Hypothalamus (tissue), 51 donors: Measurements from ENCODE around the gene TAS1R2.
A peak's percentile ranks its signal among the peaks of the same experiment; 100 is the strongest.

ENCODE experiments used
- DNase-seq, 51 donors: peaks; one replicate each; lab custom pipeline; 2025; lab: John Stamatoyannopoulos, UW

The TAS1R2 gene

DNA sequence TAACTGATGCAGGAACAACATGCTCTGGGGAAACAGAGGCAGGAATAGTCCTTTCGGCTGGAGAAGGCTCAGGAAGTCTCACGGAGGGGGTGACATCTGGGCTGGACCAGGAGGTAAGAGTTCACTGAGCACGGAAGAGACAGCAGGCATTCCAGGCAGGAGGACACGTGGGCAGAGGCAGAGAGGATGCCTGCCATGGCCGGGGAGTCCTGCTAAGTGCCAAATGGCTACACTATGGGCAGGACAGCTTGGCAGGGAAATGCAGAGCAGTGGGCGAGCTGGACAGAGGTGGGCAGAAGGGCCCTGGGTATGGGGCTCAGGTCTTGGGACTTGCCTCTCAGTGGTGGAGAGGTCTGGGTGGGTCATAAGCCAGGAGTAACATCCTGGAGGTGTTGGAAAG lies 25.3 kb upstream of the TAS1R2 start:
- DNase-seq: no peak

DNA sequence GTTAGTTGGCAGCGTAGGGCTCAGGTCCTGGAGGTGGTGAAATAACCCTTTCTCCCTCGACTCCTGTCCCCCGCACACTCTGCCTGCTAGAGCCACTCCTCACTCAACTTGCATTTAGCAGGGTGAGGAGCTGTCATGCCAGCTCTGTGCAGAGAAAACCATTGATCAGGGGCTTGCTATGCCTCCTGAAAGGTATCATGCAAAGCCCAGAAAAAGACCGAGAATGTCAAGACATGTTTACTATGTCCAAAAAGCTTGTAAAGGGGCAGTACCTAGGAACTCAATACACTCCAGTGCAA lies 24.9 kb upstream of the TAS1R2 start:
- no peak for DNase-seq

DNA sequence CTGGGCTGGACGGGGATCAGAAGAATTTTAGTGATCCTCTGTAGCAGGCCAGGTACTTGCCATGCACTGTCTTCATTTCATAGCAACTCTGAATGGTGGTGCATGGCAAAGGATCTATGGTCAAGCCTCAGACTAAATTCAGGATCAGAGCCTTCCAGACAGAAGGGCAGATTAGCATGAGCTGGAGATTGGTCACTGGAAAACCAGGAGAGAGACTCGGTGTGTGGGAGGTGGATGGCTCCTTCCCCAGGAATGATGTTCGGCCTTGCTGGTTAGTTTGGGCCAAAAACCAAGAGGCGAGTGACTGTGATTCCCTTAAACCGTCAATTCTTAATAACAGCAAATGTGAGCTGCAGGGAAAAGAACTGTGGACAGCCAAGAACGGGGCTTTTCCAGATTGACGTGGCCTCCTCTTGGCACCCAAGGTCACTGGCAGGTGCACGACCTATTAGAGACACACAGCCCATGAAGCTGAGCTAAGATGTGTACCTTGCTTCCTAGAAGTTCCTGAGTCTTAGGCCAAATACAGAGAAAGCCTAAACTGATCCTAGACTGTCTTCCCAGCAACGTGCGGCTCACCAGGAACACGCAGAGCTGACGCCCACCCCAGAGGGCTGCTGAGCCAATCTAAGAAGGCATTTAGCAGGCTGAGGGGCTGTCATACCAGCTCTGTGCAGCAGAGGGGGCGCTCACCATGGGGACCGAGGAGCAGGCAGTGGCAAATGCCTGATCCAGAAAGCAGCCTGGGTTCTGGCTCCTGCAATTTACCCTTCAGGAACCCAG lies 24.4 kb upstream of the TAS1R2 start:
- DNase-seq: peak in 49 of 51 donors; percentile 10 to 85 (median 54)

DNA sequence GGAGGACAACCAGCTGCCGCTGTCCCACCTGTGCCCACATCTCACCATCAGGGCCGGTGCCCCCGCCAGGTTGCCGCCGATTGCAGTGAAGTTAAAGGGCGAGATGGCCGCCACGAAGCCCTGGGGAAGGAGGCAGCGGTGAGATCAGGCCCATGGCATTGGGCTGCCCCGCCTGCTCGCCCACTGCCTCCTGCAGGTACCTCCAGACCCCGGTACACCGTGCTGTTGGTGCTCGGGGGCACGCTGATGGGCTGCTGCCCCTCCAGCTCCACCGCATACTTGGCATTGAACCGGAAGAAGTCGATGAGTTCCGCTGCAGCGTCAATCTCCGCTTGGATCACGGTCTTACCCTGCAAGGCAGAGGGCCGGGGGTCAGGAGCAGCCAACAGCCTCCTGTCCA lies 23.6 kb upstream of the TAS1R2 start:
- DNase-seq: no peak

DNA sequence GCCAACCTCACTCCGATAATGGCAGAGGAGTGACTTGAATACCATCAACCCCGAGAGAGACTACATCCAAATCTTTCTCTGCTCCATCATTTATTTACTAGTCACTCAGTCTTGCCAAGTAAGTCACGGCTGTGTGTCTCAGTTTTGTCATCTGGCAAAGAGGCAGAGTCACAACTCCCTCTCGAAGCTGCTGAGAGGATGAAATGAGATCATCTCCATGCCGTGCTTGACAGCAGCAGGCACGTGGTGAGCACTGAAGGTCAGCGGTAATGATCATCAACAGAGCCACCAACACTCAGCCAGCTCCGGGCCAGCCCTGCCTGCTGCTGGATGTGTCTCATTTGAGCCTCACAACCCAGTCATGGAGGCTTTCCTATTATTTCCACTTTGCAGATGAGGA lies 23.0 kb upstream of the TAS1R2 start:
- DNase-seq: peak in 8 of 51 donors; percentile 7 to 64 (median 20)

DNA sequence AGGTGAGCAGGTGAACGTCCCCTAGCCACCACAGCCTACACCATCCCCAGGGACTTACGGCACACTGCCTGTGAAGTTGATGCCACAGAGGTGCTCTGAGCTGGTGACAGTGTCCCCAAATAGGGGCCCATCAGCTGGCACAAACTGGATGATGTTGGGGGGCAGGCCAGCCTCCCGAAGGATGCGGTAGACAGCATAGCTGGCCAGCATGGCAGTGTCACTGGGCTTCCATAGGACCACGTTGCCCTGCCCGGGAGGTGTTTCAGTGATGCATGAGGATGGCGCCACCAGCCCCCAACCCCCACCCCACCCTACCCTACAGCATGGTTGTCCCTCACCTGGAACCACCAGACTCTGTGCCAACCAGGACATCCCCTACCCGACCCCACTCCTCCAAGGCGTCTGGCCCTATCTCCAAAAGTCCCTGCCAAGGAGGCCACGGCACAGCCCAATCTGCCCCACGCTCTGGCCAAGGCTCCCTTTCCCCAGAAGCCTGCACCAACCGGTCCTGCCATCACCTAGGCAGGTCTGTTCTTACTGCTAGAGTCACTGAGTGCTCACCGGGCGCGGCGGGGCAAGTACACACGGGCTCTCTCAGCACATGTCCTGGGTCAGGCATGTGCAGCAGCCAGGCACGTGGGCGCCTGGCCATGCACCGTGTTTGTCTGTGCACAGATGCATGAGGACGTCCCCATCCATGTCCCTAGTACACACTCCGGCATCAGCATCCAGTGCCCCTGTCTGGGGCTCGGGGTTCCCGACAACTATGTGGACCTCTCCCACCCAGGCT lies 22.4 kb upstream of the TAS1R2 start:
- no peak for DNase-seq

DNA sequence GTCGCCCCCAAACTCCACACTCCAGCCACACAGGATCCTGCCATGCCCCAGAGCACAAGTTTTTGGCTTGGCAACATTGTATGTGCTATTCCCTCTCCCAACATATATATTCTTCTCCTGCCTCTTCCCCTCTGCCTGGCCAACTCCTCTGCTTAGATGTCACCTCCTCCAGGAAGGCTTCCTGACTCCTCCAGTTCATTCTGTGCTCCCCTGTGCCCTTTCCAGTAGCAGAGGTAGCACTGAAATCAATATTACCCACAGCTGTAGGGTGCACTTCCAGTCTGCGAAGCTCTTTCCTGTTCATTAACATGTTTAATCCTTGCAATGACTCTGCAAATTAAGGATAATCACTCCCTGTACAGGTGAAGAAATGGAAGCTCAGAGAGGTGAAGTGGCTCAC lies 21.7 kb upstream of the TAS1R2 start:
- DNase-seq: no peak

DNA sequence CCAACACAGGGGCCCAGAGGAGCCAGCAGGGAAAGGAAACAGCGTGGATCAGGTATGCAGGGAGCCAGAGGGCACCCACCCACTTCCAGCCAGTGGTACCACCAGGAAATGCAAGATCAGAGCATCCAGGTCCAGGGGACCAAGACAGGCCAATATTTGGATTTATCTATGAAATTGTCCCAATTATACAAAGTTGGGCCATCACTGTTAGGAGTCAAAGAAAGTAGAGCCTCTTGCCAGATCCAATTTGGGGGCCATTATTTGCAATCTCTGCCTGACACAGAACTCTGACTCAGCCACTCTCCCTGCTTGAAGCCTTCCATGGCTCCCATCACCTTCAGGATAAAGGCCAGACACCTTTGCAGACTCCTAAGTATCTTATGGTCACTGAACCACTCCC lies 21.1 kb upstream of the TAS1R2 start:
- DNase-seq: no peak

DNA sequence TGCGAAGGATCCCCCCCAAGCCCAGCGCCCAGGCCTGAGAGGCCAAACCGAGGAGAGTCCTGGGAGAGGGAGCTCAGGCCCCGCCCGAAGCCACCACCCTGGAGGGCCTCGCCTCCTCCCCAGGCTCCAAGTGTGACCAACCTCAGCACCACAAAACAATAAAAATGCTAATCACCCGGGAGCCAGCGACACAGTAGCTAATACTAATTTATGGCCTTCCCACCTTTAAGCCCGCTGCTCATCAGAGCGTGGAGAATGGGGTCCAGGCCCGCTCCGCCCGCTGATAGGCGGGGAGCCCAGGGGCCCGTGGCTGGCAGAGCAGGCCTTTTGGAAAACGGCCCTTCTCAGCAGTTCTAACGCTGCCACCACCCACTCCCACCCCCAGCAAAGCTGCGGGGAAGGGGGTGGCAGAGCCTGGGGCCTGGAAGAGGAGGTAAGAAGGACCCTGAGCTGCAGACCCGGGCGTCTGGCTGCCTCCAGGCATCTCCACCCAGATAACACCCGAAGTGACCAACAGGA lies 20.4 kb upstream of the TAS1R2 start:
- DNase-seq: no peak

DNA sequence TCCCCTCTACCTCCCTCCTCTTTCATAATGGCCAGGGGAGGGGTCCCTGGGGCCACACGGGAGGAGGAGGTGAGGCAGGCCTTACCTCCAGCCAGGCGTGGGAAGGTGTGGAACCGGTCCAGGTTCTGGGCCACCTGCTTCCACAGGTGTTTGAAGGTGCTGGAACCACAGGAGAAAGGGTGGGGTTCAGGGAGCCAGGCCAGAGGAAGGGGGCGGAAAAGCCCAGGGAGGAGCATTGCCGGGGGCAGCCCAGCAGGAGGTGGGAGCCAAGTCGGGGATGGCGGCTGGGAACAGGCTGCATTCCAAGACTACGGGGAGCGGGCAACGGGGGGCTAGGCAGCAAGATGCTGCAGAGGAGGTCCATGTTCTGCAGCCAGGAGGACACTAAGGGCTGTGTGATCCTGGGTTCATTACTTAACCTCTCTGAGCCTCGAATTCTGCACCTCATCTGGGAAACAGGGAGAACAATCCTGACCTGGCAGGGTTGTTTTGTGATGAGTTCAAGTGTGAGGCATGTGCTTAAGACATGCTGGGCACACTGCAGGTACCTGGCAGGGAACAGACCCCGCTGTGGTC lies 19.8 kb upstream of the TAS1R2 start:
- DNase-seq: no peak

DNA sequence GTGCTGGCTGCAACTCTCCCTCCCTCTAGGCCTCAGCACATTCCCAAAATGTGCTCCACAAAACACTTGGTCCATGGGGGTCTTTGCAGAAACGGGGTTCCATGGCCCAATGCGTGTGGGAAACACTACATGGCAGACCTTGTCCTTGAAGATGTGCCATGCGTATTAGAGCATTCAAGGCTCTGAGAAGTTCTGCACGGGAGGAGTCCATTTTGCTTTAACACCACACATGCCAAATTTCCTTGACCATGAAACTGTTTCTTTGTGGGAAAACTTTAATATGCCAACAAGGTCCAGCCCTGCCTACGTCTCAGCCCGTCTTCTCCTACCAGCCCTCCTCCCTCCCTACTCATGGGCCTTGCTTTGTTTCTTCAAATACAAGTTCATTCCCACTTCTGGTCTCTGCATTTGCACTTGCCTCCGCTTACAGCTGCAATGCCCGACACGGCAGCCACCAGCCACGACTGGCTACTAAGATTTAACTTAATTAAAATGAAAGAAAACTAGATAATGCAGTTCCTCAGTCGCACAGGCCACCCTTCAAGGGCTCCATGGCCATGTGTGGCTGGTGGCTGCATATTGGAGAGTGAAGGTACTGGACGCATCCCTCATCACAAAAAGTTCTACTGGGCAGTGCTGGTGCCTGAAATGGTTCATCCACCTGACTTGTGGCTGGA lies 19.2 kb upstream of the TAS1R2 start:
- DNase-seq: no peak

DNA sequence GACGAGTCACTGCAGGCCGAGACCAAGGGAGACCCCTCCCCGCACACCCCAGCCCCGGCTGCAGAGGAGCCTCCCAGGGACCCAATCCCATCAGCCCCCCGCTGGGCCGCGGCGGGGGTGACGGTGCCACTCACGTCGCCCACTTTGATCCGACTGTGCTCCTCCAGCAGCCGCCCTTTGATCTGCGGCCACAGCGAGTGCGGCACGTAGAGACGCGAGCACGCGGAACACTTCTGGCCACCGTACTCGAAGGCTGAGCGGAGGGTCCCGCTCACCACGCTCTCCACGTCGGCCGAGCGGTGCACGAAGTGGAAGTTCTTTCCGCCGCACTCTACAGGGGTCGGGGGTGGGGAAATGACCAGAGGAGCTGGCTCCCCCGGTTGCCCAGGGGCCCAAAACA lies 17.8 kb upstream of the TAS1R2 start:
- no peak for DNase-seq

DNA sequence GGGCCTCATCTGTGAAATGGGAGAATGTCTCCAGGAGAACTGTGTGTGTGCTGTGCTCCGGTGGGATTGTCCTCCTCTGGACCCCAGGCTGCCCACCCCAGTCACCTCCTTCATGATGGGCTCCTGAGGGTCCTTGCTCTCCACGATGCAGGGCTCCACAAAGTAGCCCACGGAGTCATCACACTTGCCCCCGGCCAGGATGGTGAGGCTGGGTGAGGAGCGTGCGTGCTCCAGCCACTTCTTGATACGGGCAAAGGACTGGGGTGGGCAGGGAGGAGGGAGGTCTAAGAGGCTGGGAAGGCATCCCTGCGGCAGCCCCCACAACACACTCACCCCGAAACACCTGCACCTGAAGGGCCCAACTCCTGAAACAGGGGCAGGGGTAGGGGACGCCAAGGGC lies 16.8 kb upstream of the TAS1R2 start:
- DNase-seq: no peak

DNA sequence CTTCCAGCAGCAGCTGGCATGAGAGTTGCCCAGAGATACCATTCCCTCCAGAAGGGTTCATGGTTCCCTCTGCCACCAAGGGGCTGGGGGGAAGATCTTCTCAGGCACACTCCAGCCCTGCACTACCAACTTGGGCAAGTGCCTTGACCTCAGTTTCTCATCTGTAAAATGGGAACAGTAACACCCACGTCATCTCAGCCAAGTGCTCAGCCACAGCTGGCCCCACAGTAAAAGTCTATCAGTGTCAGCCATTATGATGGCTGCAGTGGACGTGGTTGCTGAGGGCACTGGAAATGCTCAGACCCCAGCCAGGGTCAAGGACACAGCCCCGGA lies 16.3 kb upstream of the TAS1R2 start:
- DNase-seq: no peak

DNA sequence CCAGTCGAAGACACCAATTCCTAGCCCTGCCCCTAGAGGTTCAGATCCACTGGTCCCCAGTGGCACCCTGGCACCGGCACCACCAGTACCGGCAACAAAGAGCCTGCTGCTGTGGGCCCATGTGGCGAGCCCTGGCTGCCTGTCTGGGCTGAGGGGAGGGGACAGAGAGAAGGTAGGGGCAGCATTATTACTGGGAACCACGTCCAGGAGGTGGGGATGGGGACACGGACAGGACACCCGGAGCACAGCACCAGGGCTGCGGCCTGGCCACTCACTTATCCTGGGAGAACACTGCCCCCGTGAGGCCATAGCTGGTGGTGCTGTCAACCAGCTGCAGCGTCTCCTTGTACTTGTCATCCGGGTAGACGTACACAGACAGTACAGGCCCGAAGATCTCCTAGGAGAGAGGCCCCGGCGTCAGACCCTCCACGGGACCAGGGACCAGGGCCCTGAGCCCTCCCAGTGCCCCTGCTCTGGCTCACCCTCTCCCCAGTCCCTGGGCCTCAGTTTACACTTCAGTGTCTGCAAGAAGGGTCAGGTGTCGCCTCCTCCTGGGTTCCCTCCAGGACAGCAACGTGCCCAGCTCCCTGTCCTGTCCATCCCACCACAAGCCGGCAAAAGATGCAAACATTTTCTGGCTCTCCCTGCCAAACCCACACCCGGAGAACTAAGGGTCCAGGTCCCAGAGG lies 15.8 kb upstream of the TAS1R2 start:
- DNase-seq: peak in 49 of 51 donors; percentile 15 to 86 (median 57)

DNA sequence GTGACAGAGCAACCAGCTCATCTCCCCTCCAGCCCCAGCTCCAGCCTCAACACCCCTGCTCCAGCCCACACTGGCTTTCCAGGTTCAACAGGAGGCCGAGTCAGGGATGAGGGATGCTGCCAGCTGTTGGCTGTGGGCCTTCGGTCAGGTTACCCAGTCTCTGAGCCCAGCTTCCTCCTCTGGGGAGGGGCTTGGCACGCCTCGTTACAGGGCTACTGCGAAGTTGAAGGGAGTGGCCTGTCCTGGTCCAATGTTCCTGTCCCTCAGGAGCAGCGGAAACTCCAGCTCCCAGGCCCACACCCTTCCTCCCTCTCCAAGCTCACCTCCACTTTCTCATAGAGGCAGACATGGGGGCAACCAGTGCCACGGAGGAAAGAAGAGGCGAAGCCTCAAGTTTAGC lies 15.1 kb upstream of the TAS1R2 start:
- DNase-seq: no peak

DNA sequence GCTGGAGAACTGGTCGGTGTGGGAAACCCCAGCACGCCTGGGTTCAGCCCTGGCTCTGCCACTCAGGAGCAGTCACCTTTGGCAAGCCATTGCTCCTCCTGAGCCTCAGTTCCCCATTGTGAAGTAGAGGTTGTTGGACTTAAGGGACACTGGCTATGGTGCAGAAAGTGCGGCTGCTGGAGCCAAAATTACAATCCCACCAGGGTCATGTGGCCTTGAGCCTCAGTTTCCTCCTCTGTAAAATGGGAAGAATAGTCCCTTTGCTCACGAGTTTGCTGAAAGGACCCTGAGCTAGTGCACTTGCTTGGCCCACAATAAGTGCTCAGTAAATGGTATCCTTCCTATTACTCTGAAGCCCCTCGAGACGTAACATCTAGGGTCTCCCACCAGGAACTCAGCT lies 14.6 kb upstream of the TAS1R2 start:
- no peak for DNase-seq

DNA sequence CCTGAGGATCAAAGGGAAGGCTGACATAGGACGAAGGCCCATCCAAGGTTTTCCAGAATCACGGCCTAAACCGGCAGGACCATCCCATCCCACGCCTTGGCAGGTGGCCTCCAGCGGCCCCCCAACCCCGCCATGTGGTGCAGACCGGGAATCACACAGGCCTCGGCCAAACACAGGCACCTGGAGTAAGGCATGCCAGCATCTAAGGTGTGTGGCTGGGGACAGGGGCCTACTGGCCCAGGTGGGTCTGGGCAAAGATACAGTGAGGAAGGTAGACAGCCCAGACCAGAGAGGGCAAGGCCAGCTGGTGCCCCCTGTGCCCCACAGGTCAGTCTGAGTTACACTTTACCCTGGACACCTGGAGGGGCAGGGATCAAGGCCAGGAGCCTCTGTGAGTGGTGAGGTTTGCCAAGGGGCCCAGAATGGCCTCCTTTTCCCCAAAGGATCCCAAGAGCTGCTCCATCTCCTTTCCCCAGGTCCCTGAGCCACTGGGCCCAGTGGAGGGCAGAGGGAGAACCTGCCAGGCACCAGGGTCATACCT lies 12.7 kb upstream of the TAS1R2 start:
- DNase-seq: no peak

DNA sequence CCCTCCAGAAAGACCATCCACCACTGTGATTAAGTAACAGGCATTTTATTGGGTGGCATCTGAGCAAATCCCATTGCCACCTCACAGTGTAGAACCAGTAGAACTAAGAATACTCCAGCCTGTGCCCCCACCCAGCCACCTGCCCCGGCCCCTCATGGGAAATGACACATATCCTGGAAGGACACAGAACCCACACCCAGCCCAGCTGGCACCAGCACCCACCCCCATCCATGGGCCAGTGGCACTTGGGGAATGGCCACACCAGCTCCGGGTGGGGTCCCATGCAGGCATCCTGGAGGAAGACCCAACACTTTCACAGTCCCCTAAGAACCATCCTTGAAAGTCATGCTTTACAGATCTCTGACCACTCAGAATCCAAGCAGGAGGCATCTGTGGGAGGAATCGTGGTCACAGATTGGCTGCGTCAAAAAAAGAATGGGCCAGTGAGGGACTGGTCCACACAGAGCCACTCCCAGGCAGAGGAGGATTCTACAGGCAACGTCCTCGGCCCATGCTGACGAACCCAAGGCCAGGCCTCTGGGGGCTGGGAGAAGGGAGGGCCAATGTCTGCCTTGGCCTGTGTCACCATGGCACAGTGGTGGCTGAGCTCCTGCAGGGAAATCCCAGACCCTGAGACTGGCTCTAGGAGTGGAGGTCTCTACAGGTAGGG lies 12.1 kb upstream of the TAS1R2 start:
- DNase-seq: no peak

DNA sequence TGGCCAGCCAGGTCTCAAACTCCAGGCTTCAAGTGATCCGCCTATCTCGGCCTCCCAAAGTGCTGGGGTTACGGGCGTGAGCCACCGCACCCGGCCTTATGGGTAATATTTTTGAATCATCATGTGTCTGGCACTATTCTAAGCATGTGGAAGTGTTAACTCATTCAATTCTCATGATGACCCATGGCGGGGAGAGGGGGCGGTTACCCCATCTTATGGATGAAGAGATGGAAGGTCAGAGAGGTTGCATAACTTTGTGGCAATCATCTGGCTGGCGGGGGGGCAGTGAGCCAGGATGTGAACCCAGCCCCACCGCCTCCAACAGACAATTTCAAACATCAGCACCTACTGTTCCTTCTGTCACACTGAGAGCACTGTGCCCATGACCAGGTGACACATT lies 11.5 kb upstream of the TAS1R2 start:
- no peak for DNase-seq
